Measurements from ENCODE around the gene ABHD2. TPM values are rescaled to one million over a fixed set of nuclear protein-coding genes. Genes with fewer than 3 reads are reported as not detected.
A peak's percentile ranks its signal among the peaks of the same experiment; 100 is the strongest.

Gene ABHD2
- total RNA-seq, 1 experiment from 2014 or later, result 148 TPM

GRCh38 chr15:89114990-89115389 lies 26.7 kb downstream of the ABHD2 start:
- BruUV-seq (replicated peaks), result TSS peak; percentile 89
- intact Hi-C loops (cut with micrococcal nuclease; ENCODE audit: unreplicated experiment), result loop anchor here (1.0 to 2.0 kb wide), 2 partner anchors 10 to 26 kb away; partner anchors contain the start of gene ABHD2
- POLR2A ChIA-PET (ENCODE audit: unreplicated experiment), result interaction anchor here (0.7 to 1.1 kb wide), 3 partner anchors 26 to 219 kb away, joined by 3 to 7 read pairs (median 4); partner anchors contain the start of genes ABHD2 and POLG
- peaks cover 55% of the 10 kb centered on the region for H3K79me2 ChIP-seq (ENCODE audit: low read depth)
- peak overlapping the region; percentile 97 for H3K27ac ChIP-seq
- peaks cover 79% of the 10 kb centered on the region for H3F3A ChIP-seq (ENCODE audit: insufficient read depth, low read depth)
- no peaks in the 10 kb centered on the region for H3K9me2 ChIP-seq (ENCODE audit: insufficient read depth)
- no peaks in the 10 kb centered on the region for H4K20me1 ChIP-seq (ENCODE audit: insufficient read depth)
- CTCF ChIA-PET, result interaction anchor here (0.6 to 1.2 kb wide), 3 partner anchors 27 to 245 kb away, joined by 4 to 7 read pairs (median 4); partner anchors contain the start of gene ABHD2
- TF ChIP-seq CTCF (conservative IDR thresholded peaks at IDR 0.05) (no peak), EZH2 (IDR thresholded peaks at IDR 0.05; ENCODE audit: low read depth) (no peak)
- peaks cover 98% of the 10 kb centered on the region for H3K4me1 ChIP-seq (replicated peaks; ENCODE audit: insufficient read depth)
- H3K4me2 ChIP-seq, result peak overlapping the region; percentile 72
- no peaks in the 10 kb centered on the region for H3K9me3 ChIP-seq (ENCODE audit: insufficient read depth, low read depth)
- no peaks in the 10 kb centered on the region for H3K27me3 ChIP-seq (ENCODE audit: insufficient read depth, low read depth)
- H3K4me3 ChIP-seq, result peak overlapping the region; percentile 40; the same call in 1 of the 2 replicates
- peaks cover 20% of the 10 kb centered on the region for H3K36me3 ChIP-seq (ENCODE audit: low read depth)
- H2AFZ ChIP-seq, result no peak overlapping the region
- no peak for DNase-seq

GRCh38 chr15:89115547-89115946 lies 27.3 kb downstream of the ABHD2 start:
- DNase-seq, result peak; percentile 80 to 93
- Histone ChIP-seq H3K79me2 (ENCODE audit: low read depth) (peaks cover 49% of the 10 kb centered on the region), H3K4me1 (replicated peaks; ENCODE audit: insufficient read depth) (peaks cover 100% of the 10 kb centered on the region), H3K36me3 (ENCODE audit: low read depth) (peaks cover 20% of the 10 kb centered on the region), H3K4me3 (peak overlapping the region; percentile 40; the same call in 1 of the 2 replicates), H3K9me3 (ENCODE audit: insufficient read depth, low read depth) (no peaks in the 10 kb centered on the region), H3F3A (ENCODE audit: insufficient read depth, low read depth) (peaks cover 84% of the 10 kb centered on the region), H3K9me2 (ENCODE audit: insufficient read depth) (no peaks in the 10 kb centered on the region), H4K20me1 (ENCODE audit: insufficient read depth) (no peaks in the 10 kb centered on the region), H3K27ac (peak overlapping the region; percentile 97), H3K4me2 (peak overlapping the region; percentile 72), H2AFZ (no peak overlapping the region), H3K27me3 (ENCODE audit: insufficient read depth, low read depth) (no peaks in the 10 kb centered on the region)
- ChIA-PET CTCF (interaction anchor here (1.1 to 1.2 kb wide), 2 partner anchors 27 to 52 kb away, joined by 4 to 7 read pairs; partner anchors contain the start of gene ABHD2), POLR2A (ENCODE audit: unreplicated experiment) (interaction anchor here (0.7 to 1.1 kb wide), 3 partner anchors 26 to 219 kb away, joined by 3 to 7 read pairs (median 4); partner anchors contain the start of genes ABHD2 and POLG)
- intact Hi-C loops (cut with micrococcal nuclease; ENCODE audit: unreplicated experiment), result loop anchor here (1.0 to 2.0 kb wide), 2 partner anchors 10 to 27 kb away; partner anchors contain the start of gene ABHD2
- no TSS peak for BruUV-seq (replicated peaks)
- TF ChIP-seq CTCF (conservative IDR thresholded peaks at IDR 0.05) (no peak), EZH2 (IDR thresholded peaks at IDR 0.05; ENCODE audit: low read depth) (no peak)

GRCh38 chr15:89116404-89116803 lies 28.1 kb downstream of the ABHD2 start:
- Histone ChIP-seq H3K9me3 (ENCODE audit: insufficient read depth, low read depth) (no peaks in the 10 kb centered on the region), H3K79me2 (ENCODE audit: low read depth) (peaks cover 51% of the 10 kb centered on the region), H4K20me1 (ENCODE audit: insufficient read depth) (no peaks in the 10 kb centered on the region), H2AFZ (no peak overlapping the region), H3K27ac (peak overlapping the region; percentile 97), H3K27me3 (ENCODE audit: insufficient read depth, low read depth) (no peaks in the 10 kb centered on the region), H3K4me1 (replicated peaks; ENCODE audit: insufficient read depth) (peaks cover 100% of the 10 kb centered on the region), H3K9me2 (ENCODE audit: insufficient read depth) (no peaks in the 10 kb centered on the region), H3K4me2 (peak overlapping the region; percentile 72), H3K36me3 (ENCODE audit: low read depth) (peaks cover 20% of the 10 kb centered on the region), H3F3A (ENCODE audit: insufficient read depth, low read depth) (peaks cover 92% of the 10 kb centered on the region), H3K4me3 (no peak overlapping the region; the same call in 1 of the 2 replicates)
- ChIA-PET CTCF (no interaction called here), POLR2A (ENCODE audit: unreplicated experiment) (interaction anchor here (0.6 kb wide), 1 partner anchor 11 kb away, joined by 4 read pairs; no protein-coding TSS in a partner anchor)
- intact Hi-C loops (cut with micrococcal nuclease; ENCODE audit: unreplicated experiment), result no loop called here
- TF ChIP-seq CTCF (conservative IDR thresholded peaks at IDR 0.05), result no peak
- no peak for TF ChIP-seq EZH2 (IDR thresholded peaks at IDR 0.05; ENCODE audit: low read depth)
- DNase-seq, result no peak
- no TSS peak for BruUV-seq (replicated peaks)
